Activated naive CD4-positive, alpha-beta T cell treated with anti-CD3 and anti-CD28 coated beads, Interleukin-2, amount 10 ng/mL, durations not matched to agents 7 days and 5 days (primary cell): ENCODE data around the gene SDK1.

Experiments used
- CTCF ChIA-PET: fragments of 350-600 bp; sonication (Branson Sonifier 250); formaldehyde crosslinking; loops from one replicate; lab custom pipeline; 2021; ENCODE audit warnings: antibody characterized with exemption; lab: Charles Lee
- DNase-seq: peaks from one replicate; pipeline ENCODE4 v3.0.0-alpha.2; 2020
- H3K27ac Mint-ChIP-seq: one replicate; pipeline ENCODE4 v1.8.0; 2021; ENCODE audit warnings: mild to moderate bottlenecking, moderate library complexity, mixed read lengths
- H3K27me3 Mint-ChIP-seq: one replicate; pipeline ENCODE4 v1.8.0; 2021; ENCODE audit warnings: mild to moderate bottlenecking, mixed read lengths
- H3K36me3 Mint-ChIP-seq: one replicate; pipeline ENCODE4 v1.8.0; 2021; ENCODE audit warnings: mixed read lengths
- H3K4me1 Mint-ChIP-seq: one replicate; pipeline ENCODE4 v1.8.0; 2021; ENCODE audit warnings: mixed read lengths
- H3K4me3 Mint-ChIP-seq: one replicate; pipeline ENCODE4 v1.8.0; 2021; ENCODE audit warnings: mild to moderate bottlenecking, moderate library complexity, mixed read lengths
- H3K9me3 Mint-ChIP-seq: one replicate; pipeline ENCODE4 v1.8.0; 2021; ENCODE audit warnings: mixed read lengths

SDK1 gene

DNA sequence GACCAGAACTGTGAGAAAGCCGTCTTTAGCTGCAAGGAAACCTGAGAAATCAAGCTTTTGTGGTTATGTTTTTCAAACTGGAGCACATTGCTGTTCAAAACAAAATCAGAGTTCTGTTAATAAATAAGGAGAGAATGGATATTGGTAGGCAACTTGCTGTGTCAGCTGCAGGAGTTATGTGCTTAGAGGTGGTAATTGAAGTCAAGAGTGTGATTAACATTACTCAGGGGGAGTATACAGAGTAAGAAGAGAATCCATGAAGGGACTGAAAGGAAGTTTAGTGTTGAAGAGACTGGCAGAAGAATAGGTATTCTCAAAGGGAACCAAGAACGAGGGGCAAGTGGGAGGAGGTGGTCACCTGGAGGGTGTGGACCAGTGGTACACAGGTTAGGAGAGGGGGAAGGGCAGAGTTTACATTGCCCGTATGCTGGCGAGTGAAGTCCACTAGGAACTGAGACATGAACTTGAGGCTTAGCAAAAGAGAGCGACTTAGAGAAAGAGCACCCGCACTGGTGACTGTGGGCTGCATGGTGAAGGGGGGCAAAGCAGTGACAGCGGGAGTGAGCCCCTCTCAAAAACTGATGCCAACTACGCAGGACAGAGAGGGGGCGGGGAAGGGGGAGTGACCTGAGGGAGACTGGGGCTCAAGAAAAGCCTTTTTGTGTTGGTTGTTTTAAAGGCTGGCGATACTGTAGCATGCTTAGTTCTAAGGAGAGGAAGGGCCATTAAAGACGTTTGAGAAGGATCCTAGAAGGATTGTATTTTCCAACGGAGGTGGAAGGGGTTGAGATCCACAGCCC is 80.0 kb downstream of the SDK1 start:
- H3K4me1 Mint-ChIP-seq: no peaks in the 10 kb centered on the region
- H3K27me3 Mint-ChIP-seq: no peaks in the 10 kb centered on the region
- CTCF ChIA-PET: no interaction called here
- H3K36me3 Mint-ChIP-seq: no peaks in the 10 kb centered on the region
- H3K9me3 Mint-ChIP-seq: no peaks in the 10 kb centered on the region
- DNase-seq: no peak
- H3K4me3 Mint-ChIP-seq: no peak overlapping the region
- no peak overlapping the region for H3K27ac Mint-ChIP-seq

DNA sequence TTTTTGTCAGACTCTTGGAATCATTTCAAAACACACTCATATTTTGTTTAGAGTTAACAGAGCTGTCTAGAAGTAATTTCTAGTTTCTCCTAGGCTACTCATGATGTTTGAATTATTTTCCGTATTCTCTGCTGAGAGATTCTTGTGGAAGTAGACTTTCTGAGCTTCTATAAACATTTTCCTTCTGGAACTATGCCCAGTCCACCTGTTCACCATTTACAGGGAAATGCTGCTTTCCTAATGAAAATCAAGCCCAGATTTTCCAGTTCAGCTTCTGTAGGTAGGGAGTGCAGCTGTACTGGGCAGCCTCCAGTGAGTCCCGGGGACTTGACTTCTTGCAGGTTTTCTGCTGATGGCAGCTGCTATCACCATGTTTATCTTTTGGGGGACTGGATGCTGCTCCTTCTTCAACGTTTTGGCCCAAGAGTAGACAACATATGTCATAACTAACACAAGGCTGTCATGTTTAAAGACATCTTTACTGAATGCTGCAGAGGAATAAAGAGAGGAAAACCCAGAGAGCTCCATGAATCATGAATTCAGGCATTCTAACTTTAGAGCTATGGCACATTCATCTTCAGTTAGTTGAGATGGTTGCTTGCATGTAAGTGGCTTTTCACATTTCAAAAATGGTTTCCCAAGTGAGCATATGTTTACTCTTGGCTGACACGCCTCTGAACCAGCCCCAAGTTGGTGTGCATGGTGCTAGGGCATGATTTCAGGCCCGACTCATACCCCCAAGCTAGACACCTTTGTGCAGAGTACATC is 85.6 kb downstream of the SDK1 start:
- CTCF ChIA-PET: no interaction called here
- H3K4me1 Mint-ChIP-seq: no peaks in the 10 kb centered on the region
- H3K36me3 Mint-ChIP-seq: no peaks in the 10 kb centered on the region
- H3K27me3 Mint-ChIP-seq: peaks cover 5% of the 10 kb centered on the region
- no peak overlapping the region for H3K4me3 Mint-ChIP-seq
- H3K9me3 Mint-ChIP-seq: no peaks in the 10 kb centered on the region
- DNase-seq: no peak
- H3K27ac Mint-ChIP-seq: no peak overlapping the region

DNA sequence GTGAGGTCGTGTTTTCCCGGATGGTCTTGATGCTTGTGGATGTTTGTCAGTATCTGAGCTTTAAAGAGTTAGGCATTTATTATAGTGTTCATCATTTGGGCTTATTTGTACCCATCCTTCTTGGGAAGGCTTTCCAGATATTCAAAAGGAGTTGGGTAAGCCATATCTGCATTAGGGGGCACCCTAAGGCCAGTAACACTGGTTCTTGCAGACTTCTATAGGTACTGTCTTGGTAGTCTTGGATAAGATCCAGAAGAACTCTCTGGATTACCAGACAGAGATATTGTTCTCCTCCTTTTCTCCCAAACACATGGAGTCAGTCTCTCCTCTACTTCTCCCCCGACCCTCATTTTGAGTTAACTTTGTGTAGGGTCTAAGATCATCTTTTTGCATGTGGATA is 92.8 kb downstream of the SDK1 start:
- DNase-seq: no peak
- H3K27ac Mint-ChIP-seq: no peak overlapping the region
- H3K4me3 Mint-ChIP-seq: no peak overlapping the region
- H3K27me3 Mint-ChIP-seq: peaks cover 6% of the 10 kb centered on the region
- no peaks in the 10 kb centered on the region for H3K4me1 Mint-ChIP-seq
- no peaks in the 10 kb centered on the region for H3K36me3 Mint-ChIP-seq
- CTCF ChIA-PET: no interaction called here
- peaks cover 16% of the 10 kb centered on the region for H3K9me3 Mint-ChIP-seq

DNA sequence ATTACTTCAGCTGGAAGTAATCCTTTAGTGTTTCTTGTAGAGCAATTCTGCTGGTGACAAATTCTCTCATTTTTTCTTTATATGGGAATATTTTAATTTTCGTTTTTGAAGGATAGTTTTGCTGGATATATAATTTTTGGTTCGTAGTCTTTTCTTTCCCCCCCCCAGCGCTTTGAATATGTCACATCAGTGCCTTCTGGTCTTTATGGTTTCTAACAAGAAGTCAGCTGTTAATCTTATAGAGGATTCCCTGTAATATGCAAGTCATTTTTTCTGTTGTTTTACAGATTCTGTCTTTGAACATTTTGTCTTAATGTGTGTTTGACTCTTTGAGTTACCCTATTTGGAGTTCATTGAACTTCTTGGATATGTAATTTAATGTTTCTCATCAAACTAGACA is 96.3 kb downstream of the SDK1 start:
- Mint-ChIP-seq H3K4me1 (no peaks in the 10 kb centered on the region), H3K27ac (no peak overlapping the region), H3K4me3 (no peak overlapping the region), H3K27me3 (peaks cover 6% of the 10 kb centered on the region), H3K9me3 (peaks cover 16% of the 10 kb centered on the region), H3K36me3 (no peaks in the 10 kb centered on the region)
- DNase-seq: no peak
- CTCF ChIA-PET: no interaction called here

DNA sequence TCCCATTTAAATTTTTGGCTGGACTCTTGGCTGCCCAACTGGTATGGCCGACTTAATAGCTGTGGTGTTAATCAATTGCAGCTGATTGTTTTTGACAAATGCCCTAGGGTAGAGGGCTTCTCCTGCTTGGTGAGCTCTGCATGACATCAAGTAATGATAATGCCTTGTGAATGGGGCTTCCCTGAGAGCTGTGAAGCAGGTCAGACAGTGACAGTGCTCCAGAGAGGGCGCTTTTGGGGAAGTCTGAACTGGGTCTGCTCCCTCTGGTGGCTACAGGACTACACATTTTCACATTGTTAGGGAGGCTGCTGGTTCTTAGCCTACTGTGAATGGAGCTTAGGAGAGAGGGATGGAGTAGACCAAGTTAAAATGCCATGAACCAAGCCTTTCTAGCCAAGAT is 98.8 kb downstream of the SDK1 start:
- no peak overlapping the region for H3K4me3 Mint-ChIP-seq
- H3K36me3 Mint-ChIP-seq: no peaks in the 10 kb centered on the region
- H3K27me3 Mint-ChIP-seq: peaks cover 6% of the 10 kb centered on the region
- no peak for DNase-seq
- H3K27ac Mint-ChIP-seq: no peak overlapping the region
- no peaks in the 10 kb centered on the region for H3K4me1 Mint-ChIP-seq
- H3K9me3 Mint-ChIP-seq: peaks cover 13% of the 10 kb centered on the region
- CTCF ChIA-PET: interaction anchor here (1.3 to 1.4 kb wide), 2 partner anchors 11 kb away, joined by 3 to 5 read pairs; no protein-coding TSS in a partner anchor

DNA sequence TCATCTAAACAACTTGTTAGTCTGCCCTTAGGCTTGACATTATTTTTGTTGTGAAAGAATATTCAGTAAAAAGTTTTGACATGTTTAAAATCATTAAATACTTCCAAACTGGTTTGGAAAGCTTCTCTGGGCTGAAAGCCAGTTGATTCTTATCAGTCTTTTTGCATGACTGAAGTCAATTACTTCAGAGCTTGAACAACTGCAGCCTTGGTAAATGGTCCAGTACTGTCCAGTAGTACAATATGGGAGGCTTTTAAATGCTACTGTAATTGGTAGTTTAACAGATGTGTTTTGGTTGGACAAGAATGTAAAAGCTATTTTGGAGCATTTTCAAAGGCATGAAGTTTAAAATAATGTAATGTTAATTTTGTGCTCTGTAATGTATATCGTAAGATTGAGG is 103.4 kb downstream of the SDK1 start:
- H3K4me1 Mint-ChIP-seq: peaks cover 6% of the 10 kb centered on the region
- H3K27ac Mint-ChIP-seq: no peak overlapping the region

DNA sequence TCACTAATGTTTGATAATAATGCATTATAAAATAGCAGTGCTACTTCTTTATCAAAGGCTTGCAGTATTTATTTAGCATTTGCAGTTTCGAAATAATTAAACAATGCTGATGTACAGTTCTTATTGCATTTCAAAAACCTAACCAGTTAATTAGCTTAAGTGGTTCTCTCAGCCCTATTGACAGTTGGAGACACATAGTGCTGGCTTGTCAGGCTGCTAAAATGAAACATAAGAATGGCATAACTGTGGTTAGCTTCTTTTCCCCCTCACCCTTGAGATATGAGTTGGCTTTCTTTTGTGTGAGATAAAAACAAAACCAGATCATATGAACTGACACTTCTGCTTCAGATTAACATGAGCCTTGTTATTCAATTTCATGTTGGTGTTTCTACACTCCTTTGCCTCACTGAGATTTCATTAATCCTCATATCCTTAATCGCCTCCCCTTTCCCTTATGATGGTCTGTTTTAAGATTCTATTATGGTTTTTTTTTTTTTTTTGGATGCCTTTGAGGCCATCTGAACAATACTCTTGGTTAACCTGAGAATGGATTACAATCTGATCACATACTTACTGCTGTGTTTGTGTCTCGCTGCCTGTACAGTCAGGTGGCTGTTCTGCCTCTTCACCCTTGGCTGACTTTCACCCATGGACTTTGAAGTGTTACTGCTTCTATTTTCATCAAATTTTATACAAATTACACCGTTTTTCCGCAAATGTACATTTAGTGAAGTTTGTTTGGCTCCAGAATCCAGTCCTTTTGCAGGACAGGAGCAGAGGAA is 108.0 kb downstream of the SDK1 start:
- Mint-ChIP-seq H3K4me3 (no peak overlapping the region), H3K4me1 (peaks cover 6% of the 10 kb centered on the region), H3K27ac (no peak overlapping the region), H3K9me3 (no peaks in the 10 kb centered on the region), H3K36me3 (no peaks in the 10 kb centered on the region), H3K27me3 (no peaks in the 10 kb centered on the region)
- CTCF ChIA-PET: interaction anchor here (0.6 kb wide), 1 partner anchor 22 kb away, joined by 5 read pairs; no protein-coding TSS in a partner anchor
- DNase-seq: no peak

More for the DNA sequence above, 103.4 kb downstream of the SDK1 start:
- Mint-ChIP-seq H3K9me3 (no peaks in the 10 kb centered on the region), H3K36me3 (no peaks in the 10 kb centered on the region), H3K27me3 (no peaks in the 10 kb centered on the region), H3K4me3 (no peak overlapping the region)
- no peak for DNase-seq
- CTCF ChIA-PET: no interaction called here

DNA sequence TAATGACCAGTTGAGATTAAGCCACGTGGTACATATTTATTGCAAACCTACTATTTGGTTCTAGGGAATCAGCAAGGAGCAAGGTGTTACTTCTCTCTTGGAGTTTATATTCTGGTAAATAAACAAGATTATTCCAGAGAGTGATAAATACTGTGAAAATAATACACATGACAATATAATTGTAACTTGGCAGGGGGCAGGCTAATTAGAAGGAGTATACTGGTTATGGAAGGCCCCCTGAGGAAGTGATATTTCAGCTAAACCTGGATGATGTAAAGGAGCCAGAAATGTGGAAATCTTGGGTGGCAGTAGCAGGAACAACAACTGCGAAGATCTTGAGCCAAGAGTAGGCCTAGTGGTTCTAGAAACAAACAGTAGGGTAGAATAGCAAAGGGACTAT is 111.8 kb downstream of the SDK1 start:
- Mint-ChIP-seq H3K9me3 (no peaks in the 10 kb centered on the region), H3K4me1 (peaks cover 6% of the 10 kb centered on the region), H3K27ac (no peak overlapping the region), H3K4me3 (no peak overlapping the region), H3K27me3 (no peaks in the 10 kb centered on the region), H3K36me3 (no peaks in the 10 kb centered on the region)
- DNase-seq: no peak
- CTCF ChIA-PET: no interaction called here

DNA sequence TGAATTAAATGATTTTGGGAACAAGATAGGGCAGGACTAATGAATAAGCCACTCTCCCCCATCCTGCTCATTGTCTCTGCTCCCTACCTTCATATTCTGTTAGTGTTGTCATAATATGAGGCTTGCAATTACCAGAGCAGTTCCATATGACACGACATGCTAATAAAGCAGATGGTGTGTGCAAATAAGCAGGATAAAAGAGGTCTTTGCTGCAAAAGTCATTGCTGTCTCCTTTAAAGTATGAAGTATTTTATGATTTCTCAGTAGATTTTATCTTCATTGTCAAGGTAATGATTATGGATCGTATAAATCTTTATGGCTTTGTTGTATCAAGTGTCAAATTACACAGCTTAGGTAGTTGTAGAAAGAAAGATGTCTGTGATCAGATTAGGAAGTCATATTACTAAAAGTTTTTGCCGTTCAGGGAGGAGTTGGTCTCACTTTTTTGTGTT is 114.8 kb downstream of the SDK1 start:
- Mint-ChIP-seq H3K36me3 (no peaks in the 10 kb centered on the region), H3K4me3 (no peak overlapping the region), H3K9me3 (no peaks in the 10 kb centered on the region), H3K27ac (no peak overlapping the region), H3K4me1 (no peaks in the 10 kb centered on the region), H3K27me3 (peaks cover 3% of the 10 kb centered on the region)
- DNase-seq: no peak
- CTCF ChIA-PET: no interaction called here

DNA sequence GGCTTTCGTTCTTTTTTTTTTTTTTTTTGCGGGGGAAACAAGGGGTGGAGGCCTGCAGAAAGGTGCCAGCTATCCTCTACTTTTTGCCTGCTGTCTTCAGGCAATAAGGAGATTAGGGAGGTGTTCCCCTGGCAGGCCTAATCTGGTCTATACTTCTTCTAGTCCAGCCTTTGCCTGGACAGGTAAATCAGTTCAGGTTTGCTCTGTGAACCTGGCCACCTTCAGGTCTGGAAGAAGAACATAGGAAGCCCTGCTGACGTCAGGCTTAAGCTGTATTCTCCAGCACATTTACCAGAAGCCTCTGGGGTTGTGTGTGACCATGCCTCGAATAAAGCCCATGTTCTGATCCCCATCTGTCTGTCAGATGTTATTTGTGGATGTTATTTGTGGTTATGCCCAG is 115.4 kb downstream of the SDK1 start:
- no peak overlapping the region for H3K4me3 Mint-ChIP-seq
- CTCF ChIA-PET: no interaction called here
- no peaks in the 10 kb centered on the region for H3K4me1 Mint-ChIP-seq
- no peak for DNase-seq
- peaks cover 3% of the 10 kb centered on the region for H3K27me3 Mint-ChIP-seq
- no peaks in the 10 kb centered on the region for H3K36me3 Mint-ChIP-seq
- H3K9me3 Mint-ChIP-seq: no peaks in the 10 kb centered on the region
- H3K27ac Mint-ChIP-seq: no peak overlapping the region

DNA sequence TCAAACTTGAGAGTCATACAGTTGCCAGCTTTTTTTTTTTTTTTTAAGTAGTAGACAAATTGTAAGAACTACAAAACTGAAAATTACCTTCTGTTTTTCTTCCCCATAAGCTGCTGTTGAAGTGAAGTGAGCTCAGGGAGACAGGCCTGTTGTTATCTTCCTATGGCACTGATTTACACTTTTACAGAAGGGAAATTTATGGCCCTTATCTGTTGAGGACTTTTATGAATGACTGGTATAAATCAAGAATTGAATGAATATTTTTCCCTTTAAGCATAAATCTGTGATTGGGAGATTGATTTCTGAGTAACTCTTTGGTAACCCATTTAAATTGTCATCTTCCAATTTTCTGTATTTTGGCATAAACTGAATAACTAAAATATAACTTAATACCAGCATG is 124.0 kb downstream of the SDK1 start:
- CTCF ChIA-PET: interaction anchor here (1.1 kb wide), 1 partner anchor 18 kb away, joined by 3 read pairs; no protein-coding TSS in a partner anchor
- Mint-ChIP-seq H3K36me3 (no peaks in the 10 kb centered on the region), H3K4me3 (no peak overlapping the region), H3K27me3 (no peaks in the 10 kb centered on the region), H3K27ac (no peak overlapping the region), H3K9me3 (peaks cover 7% of the 10 kb centered on the region), H3K4me1 (no peaks in the 10 kb centered on the region)
- no peak for DNase-seq

DNA sequence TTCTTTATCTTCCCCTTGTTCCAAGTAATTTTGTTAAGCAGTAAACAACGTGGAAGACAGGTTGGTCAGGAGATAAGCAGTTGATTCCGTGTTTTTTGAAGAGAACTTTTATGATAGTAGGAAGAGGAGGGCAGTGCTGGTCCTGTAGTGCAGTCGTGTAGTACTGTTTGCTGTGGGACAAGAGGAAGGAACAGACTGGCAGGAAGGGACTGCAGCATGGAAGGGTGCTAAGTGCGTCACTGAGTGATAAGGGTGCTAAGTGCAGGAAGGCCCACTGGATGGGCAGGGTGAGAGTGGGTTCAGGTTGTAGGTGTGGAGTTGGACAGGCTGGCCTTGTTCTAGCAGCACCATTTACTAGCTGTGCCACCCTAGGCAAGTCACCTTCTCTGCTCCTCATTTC is 125.0 kb downstream of the SDK1 start:
- CTCF ChIA-PET: no interaction called here
- no peak overlapping the region for H3K27ac Mint-ChIP-seq
- H3K4me3 Mint-ChIP-seq: no peak overlapping the region

DNA sequence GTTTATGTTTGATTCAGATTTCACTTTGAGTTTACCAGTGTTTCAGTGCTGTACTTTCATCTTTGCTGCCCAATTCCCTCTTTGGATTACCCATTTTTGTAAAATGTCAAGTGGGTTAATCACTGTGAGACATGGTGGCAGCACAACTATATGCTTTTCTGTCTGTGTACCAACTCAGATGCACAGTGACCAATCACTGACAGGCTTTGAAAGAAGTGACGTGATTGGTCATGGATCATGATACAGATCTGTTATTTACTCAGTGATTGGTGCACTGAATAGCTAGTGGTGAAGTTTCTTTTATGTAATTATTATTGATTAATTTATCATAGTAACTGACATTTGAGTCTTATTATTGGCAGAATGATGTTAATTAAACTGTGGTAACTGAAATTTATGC is 126.9 kb downstream of the SDK1 start:
- Mint-ChIP-seq H3K4me1 (no peaks in the 10 kb centered on the region), H3K27ac (no peak overlapping the region), H3K4me3 (no peak overlapping the region), H3K27me3 (no peaks in the 10 kb centered on the region), H3K36me3 (no peaks in the 10 kb centered on the region), H3K9me3 (no peaks in the 10 kb centered on the region)
- DNase-seq: no peak
- CTCF ChIA-PET: no interaction called here

More for the DNA sequence above, 125.0 kb downstream of the SDK1 start:
- H3K4me1 Mint-ChIP-seq: no peaks in the 10 kb centered on the region
- DNase-seq: no peak
- no peaks in the 10 kb centered on the region for H3K36me3 Mint-ChIP-seq
- no peaks in the 10 kb centered on the region for H3K27me3 Mint-ChIP-seq
- peaks cover 7% of the 10 kb centered on the region for H3K9me3 Mint-ChIP-seq

DNA sequence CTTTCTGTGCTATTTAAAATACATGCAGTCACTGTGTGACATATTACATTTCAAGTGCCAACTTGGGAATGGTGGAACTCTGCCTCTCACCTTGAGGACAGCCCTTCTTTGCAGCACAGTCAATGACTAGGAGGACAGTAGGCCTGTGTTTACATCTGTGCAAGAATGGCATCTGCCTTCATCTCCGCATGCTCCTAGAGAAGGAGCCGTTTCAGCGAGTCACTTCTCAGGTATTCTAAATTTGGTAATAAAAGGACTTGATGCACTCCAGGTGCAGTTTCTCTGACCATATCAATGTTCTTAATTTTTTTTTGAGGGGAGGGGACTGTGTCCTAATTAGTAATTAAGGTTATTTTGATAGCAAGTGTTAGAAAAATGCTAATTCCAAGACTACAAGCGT is 128.9 kb downstream of the SDK1 start:
- Mint-ChIP-seq H3K27me3 (peaks cover 3% of the 10 kb centered on the region), H3K27ac (no peak overlapping the region), H3K9me3 (no peaks in the 10 kb centered on the region), H3K4me1 (no peaks in the 10 kb centered on the region), H3K36me3 (no peaks in the 10 kb centered on the region), H3K4me3 (no peak overlapping the region)
- CTCF ChIA-PET: no interaction called here
- no peak for DNase-seq
